Measurements from ENCODE around the gene CNOT6. TPM values are rescaled to one million over a fixed set of nuclear protein-coding genes. Genes with fewer than 3 reads are reported as not detected.
"Not testable (repeated sequence)": the region's sequence is repeated elsewhere in the genome, so short reads cannot be mapped to it uniquely, and the experiment has no call there.

The CNOT6 gene
- total and polyA plus RNA-seq, 4 donors = 8.7 to 51.1 (median 14.8) TPM

DNA sequence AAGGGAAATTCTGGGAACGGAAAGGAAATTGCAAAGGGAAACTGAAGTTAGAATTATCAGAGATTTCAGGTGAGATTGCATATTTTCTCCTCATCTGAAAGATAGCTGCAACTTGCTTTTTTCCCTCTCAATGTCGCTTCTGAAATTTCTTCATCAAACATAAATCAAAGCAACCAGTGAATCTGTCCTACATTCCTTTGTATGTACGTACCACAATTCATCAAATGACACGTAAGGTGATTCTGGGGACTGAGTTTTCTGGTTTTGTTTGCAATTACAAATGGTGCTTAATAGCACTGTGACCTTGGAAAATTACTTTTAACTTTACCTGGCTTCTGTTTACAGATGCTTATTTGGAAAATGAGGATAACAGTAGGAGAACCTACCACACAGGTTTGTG is 21.9 kb upstream of the CNOT6 start:
- Histone ChIP-seq H3K27ac (ENCODE audit: low read depth in 1 of 2, low read length in 1 of 2) (no peak overlapping the region), H3K4me1 (ENCODE audit: control insufficient read depth in 5 of 5, insufficient read depth in 5 of 5, low read length in 5 of 5) (peaks cover 0 to 3% (median 0%) of the 10 kb centered on the region in 5 donors), H3K9ac (ENCODE audit: insufficient read depth in 1 of 2, low read length in 2 of 2) (no peak overlapping the region), H3K27me3 (ENCODE audit: control insufficient read depth in 3 of 3, insufficient read depth in 3 of 3, low read length in 2 of 3) (no peaks in the 10 kb centered on the region), H3K4me3 (no peak overlapping the region), H3K9me3 (ENCODE audit: control insufficient read depth in 4 of 4, insufficient read depth in 3 of 4, low read length in 3 of 4) (no peaks in the 10 kb centered on the region), H3K36me3 (ENCODE audit: control insufficient read depth in 4 of 4, insufficient read depth in 4 of 4, low read length in 4 of 4) (no peaks in the 10 kb centered on the region)
- no peak for DNase-seq
- no peak for TF ChIP-seq CTCF (IDR thresholded peaks at IDR 0.05; ENCODE audit: control extremely low read depth, extremely low read depth)
- no peak for ATAC-seq (ENCODE audit: insufficient read depth, low FRiP score)
- WGBS, 2 donors = 57 to 59% methylated on average over 4 of the region's 4 CpGs

DNA sequence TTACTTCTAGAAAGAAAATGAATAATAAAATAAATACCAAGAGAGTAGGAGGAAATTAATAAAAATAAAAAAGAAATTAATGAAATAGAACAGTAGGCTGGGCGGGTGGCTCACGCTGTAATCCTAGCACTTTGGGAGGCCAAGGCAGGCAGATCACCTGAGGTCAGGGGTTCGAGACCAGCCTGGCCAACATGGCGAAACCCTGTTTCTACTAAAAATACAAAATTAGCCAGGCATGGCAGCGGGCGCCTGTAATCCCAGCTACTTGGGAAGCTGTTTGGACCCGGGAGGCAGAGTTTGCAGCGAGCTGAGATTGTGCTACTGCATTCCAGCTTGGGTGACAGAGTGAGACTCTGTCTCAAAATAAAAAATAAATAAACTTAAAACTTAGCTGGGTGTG is 20.8 kb upstream of the CNOT6 start:
- not testable (repeated sequence) for DNase-seq; H3K4me1 ChIP-seq (ENCODE audit: control insufficient read depth in 5 of 5, insufficient read depth in 5 of 5, low read length in 5 of 5)
- WGBS, 2 donors = 92 to 93% methylated on average over 8 of the region's 8 CpGs

GRCh38 chr5:180474569-180474968 is 19.6 kb upstream of the CNOT6 start:
- WGBS, 2 donors = 80 to 89% methylated on average over 11 of the region's 11 CpGs
- Histone ChIP-seq H3K27me3 (ENCODE audit: control insufficient read depth in 3 of 3, insufficient read depth in 3 of 3, low read length in 2 of 3) (no peaks in the 10 kb centered on the region), H3K27ac (ENCODE audit: low read depth in 1 of 2, low read length in 1 of 2) (no peak overlapping the region), H3K9me3 (ENCODE audit: control insufficient read depth in 4 of 4, insufficient read depth in 3 of 4, low read length in 3 of 4) (no peaks in the 10 kb centered on the region), H3K4me3 (no peak overlapping the region), H3K9ac (ENCODE audit: insufficient read depth in 1 of 2, low read length in 2 of 2) (no peak overlapping the region), H3K4me1 (ENCODE audit: control insufficient read depth in 5 of 5, insufficient read depth in 5 of 5, low read length in 5 of 5) (no peaks in the 10 kb centered on the region), H3K36me3 (ENCODE audit: control insufficient read depth in 4 of 4, insufficient read depth in 4 of 4, low read length in 4 of 4) (no peaks in the 10 kb centered on the region)
- no peak for DNase-seq
- ATAC-seq (ENCODE audit: insufficient read depth, low FRiP score) = no peak
- TF ChIP-seq CTCF (IDR thresholded peaks at IDR 0.05; ENCODE audit: control extremely low read depth, extremely low read depth) = no peak

More for the DNA sequence above, 20.8 kb upstream of the CNOT6 start:
- H3K9ac ChIP-seq (ENCODE audit: insufficient read depth in 1 of 2, low read length in 2 of 2); ATAC-seq (ENCODE audit: insufficient read depth, low FRiP score); H3K27ac ChIP-seq (ENCODE audit: low read depth in 1 of 2, low read length in 1 of 2); H3K4me3 ChIP-seq; H3K9me3 ChIP-seq (ENCODE audit: control insufficient read depth in 4 of 4, insufficient read depth in 3 of 4, low read length in 3 of 4); H3K27me3 ChIP-seq (ENCODE audit: control insufficient read depth in 3 of 3, insufficient read depth in 3 of 3, low read length in 2 of 3); H3K36me3 ChIP-seq (ENCODE audit: control insufficient read depth in 4 of 4, insufficient read depth in 4 of 4, low read length in 4 of 4): not testable (repeated sequence)

- ATAC-seq (ENCODE audit: insufficient read depth, low FRiP score); H3K9me3 ChIP-seq (ENCODE audit: control insufficient read depth in 4 of 4, insufficient read depth in 3 of 4, low read length in 3 of 4); H3K27me3 ChIP-seq (ENCODE audit: control insufficient read depth in 3 of 3, insufficient read depth in 3 of 3, low read length in 2 of 3); H3K4me1 ChIP-seq (ENCODE audit: control insufficient read depth in 5 of 5, insufficient read depth in 5 of 5, low read length in 5 of 5); H3K27ac ChIP-seq (ENCODE audit: low read depth in 1 of 2, low read length in 1 of 2); DNase-seq; H3K36me3 ChIP-seq (ENCODE audit: control insufficient read depth in 4 of 4, insufficient read depth in 4 of 4, low read length in 4 of 4); H3K4me3 ChIP-seq; H3K9ac ChIP-seq (ENCODE audit: insufficient read depth in 1 of 2, low read length in 2 of 2): not testable (repeated sequence)
- 92 to 94% methylated on average over 20 of the region's 20 CpGs for WGBS, 2 donors
These were observed 18.1 kb upstream of the CNOT6 start for GRCh38 chr5:180475969-180476524.

Data from lung (tissue), 12 donors.